DND-41 (cell line): ENCODE data around the gene MVB12A.
A peak's percentile ranks its signal among the peaks of the same experiment; 100 is the strongest.

Experiments
- ATAC-seq: fragments of 200-7000 bp; cut with Tn5 transposase; 3 replicates; pipeline ENCODE4 v1.9.1; 2021; ENCODE audit warnings: low read depth; ENCODE audit not compliant: insufficient read depth
- DNase-seq: peaks from one replicate; pipeline ENCODE4 v3.0.0-alpha.2; 2020
- H2AFZ ChIP-seq: 2 replicates; pipeline ENCODE4 v1.6.0; 2012; ENCODE audit warnings: low read depth, low read length
- H3K27ac ChIP-seq: 2 replicates; pipeline ENCODE4 v1.5.1; 2012; ENCODE audit warnings: low read length, inconsistent platforms
- H3K27me3 ChIP-seq: fragments of 200-600 bp; sonication (generic); 2 replicates; pipeline ENCODE4 v1.6.0; 2012; ENCODE audit warnings: low read length, mild to moderate bottlenecking, inconsistent platforms; ENCODE audit not compliant: insufficient read depth, poor library complexity
- H3K36me3 ChIP-seq: 2 replicates; pipeline ENCODE4 v1.5.1; 2012; ENCODE audit warnings: low read length, inconsistent platforms; ENCODE audit not compliant: insufficient read depth
- H3K4me1 ChIP-seq: 2 replicates; pipeline ENCODE4 v1.5.1; 2012; ENCODE audit warnings: mild to moderate bottlenecking, low read length; ENCODE audit not compliant: insufficient read depth
- H3K4me2 ChIP-seq: 2 replicates; pipeline ENCODE4 v1.6.0; 2012; ENCODE audit warnings: mild to moderate bottlenecking, moderate library complexity, low read length, inconsistent platforms; ENCODE audit not compliant: insufficient read depth
- H3K4me3 ChIP-seq, 2 experiments: fragments of 200-600 bp in 1 of 2; shearing (Covaris generic) in 1 of 2; 2 replicates each; pipeline ENCODE4 v1.5.1; 2012 to 2016; ENCODE audit warnings: inconsistent platforms in 2 of 2, low read length in 2 of 2, mild to moderate bottlenecking in 2 of 2, low read depth in 1 of 2, moderate library complexity in 1 of 2
- H3K79me2 ChIP-seq: 2 replicates; pipeline ENCODE4 v1.6.0; 2012; ENCODE audit warnings: low read length, inconsistent platforms; ENCODE audit not compliant: insufficient read depth
- H3K9ac ChIP-seq: 2 replicates; pipeline ENCODE4 v1.6.0; 2012; ENCODE audit warnings: low read depth, mild to moderate bottlenecking, inconsistent platforms, low read length, moderate library complexity
- H3K9me3 ChIP-seq: 2 replicates; pipeline ENCODE4 v1.5.1; 2012; ENCODE audit warnings: low read length, moderate library complexity, mild to moderate bottlenecking, inconsistent platforms; ENCODE audit not compliant: insufficient read depth, severe bottlenecking
- H4K20me1 ChIP-seq: 2 replicates; pipeline ENCODE4 v1.6.0; 2012; ENCODE audit warnings: low read length; ENCODE audit not compliant: insufficient read depth
- EZH2 ChIP-seq: IDR thresholded peaks from 3 replicates; pipeline ENCODE4 v1.6.1; 2012; ENCODE audit warnings: borderline replicate concordance, low read depth, mild to moderate bottlenecking, moderate library complexity, low read length, inconsistent platforms; ENCODE audit not compliant: severe bottlenecking
- TF ChIP-seq, protein P1 (sequence below): IDR thresholded peaks from 2 replicates; pipeline ENCODE4 v1.5.1; 2012; ENCODE audit warnings: borderline replicate concordance, low read length, moderate library complexity, mild to moderate bottlenecking; ENCODE audit not compliant: poor library complexity, severe bottlenecking; ENCODE audit errors: extremely low read depth

MVB12A gene

GRCh38 chr19:17389288-17389687 is 30.6 kb upstream of the MVB12A start:
- H3K4me3 ChIP-seq = no peak overlapping the region
- peaks cover 3% of the 10 kb centered on the region for H3K27me3 ChIP-seq
- H2AFZ ChIP-seq = no peak overlapping the region
- no peaks in the 10 kb centered on the region for H3K9me3 ChIP-seq
- no peaks in the 10 kb centered on the region for H3K36me3 ChIP-seq
- TF ChIP-seq, protein P1, sequence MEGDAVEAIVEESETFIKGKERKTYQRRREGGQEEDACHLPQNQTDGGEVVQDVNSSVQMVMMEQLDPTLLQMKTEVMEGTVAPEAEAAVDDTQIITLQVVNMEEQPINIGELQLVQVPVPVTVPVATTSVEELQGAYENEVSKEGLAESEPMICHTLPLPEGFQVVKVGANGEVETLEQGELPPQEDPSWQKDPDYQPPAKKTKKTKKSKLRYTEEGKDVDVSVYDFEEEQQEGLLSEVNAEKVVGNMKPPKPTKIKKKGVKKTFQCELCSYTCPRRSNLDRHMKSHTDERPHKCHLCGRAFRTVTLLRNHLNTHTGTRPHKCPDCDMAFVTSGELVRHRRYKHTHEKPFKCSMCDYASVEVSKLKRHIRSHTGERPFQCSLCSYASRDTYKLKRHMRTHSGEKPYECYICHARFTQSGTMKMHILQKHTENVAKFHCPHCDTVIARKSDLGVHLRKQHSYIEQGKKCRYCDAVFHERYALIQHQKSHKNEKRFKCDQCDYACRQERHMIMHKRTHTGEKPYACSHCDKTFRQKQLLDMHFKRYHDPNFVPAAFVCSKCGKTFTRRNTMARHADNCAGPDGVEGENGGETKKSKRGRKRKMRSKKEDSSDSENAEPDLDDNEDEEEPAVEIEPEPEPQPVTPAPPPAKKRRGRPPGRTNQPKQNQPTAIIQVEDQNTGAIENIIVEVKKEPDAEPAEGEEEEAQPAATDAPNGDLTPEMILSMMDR = no peak
- no peak for TF ChIP-seq EZH2
- DNase-seq (no peak), ATAC-seq (no peak)
- H3K4me2 ChIP-seq = no peak overlapping the region
- H3K79me2 ChIP-seq = no peaks in the 10 kb centered on the region
- no peaks in the 10 kb centered on the region for H4K20me1 ChIP-seq
- peaks cover 16% of the 10 kb centered on the region for H3K4me1 ChIP-seq
- no peak overlapping the region for H3K9ac ChIP-seq
- H3K27ac ChIP-seq = no peak overlapping the region

GRCh38 chr19:17389957-17390664 is 29.7 kb upstream of the MVB12A start:
- Histone ChIP-seq H3K9ac (no peak overlapping the region), H3K79me2 (no peaks in the 10 kb centered on the region), H3K36me3 (no peaks in the 10 kb centered on the region), H3K9me3 (no peaks in the 10 kb centered on the region), H3K4me2 (no peak overlapping the region), H4K20me1 (no peaks in the 10 kb centered on the region), H3K4me1 (peaks cover 20% of the 10 kb centered on the region), H3K27me3 (peaks cover 3% of the 10 kb centered on the region), H3K27ac (no peak overlapping the region), H2AFZ (no peak overlapping the region), H3K4me3 (no peak overlapping the region)
- no peak for TF ChIP-seq EZH2
- TF ChIP-seq, protein P1 = no peak
- ATAC-seq (no peak), DNase-seq (no peak)

- ATAC-seq (peak; percentile 97), DNase-seq (peak; percentile 86)
- H3K27ac ChIP-seq = no peak overlapping the region
- H3K4me2 ChIP-seq = peak overlapping the region; percentile 77
- H3K79me2 ChIP-seq = no peaks in the 10 kb centered on the region
- peak overlapping the region; percentile 66 for H2AFZ ChIP-seq
- H3K4me1 ChIP-seq = peaks cover 24% of the 10 kb centered on the region
- no peaks in the 10 kb centered on the region for H3K36me3 ChIP-seq
- peak overlapping the region; percentile 41 for H3K9ac ChIP-seq
- no peaks in the 10 kb centered on the region for H3K9me3 ChIP-seq
- H4K20me1 ChIP-seq = no peaks in the 10 kb centered on the region
- peak overlapping the region in 1 of 2 experiments; percentile 53; a peak in 2 of 4 replicates for H3K4me3 ChIP-seq
- TF ChIP-seq, protein P1 = peak; percentile 76
- TF ChIP-seq EZH2 = no peak
- peaks cover 3% of the 10 kb centered on the region for H3K27me3 ChIP-seq
Observed at GRCh38 chr19:17390665-17391370, 29.0 kb upstream of the MVB12A start.
